GM12878 (cell line): ENCODE measurements around the gene GALNT18.

Experiments used
- CHD4 ChIP-seq: fragments of 200-600 bp; sonication (generic); IDR thresholded peaks from 2 replicates; pipeline ENCODE4 v1.6.1; 2016; ENCODE audit warnings: mild to moderate bottlenecking
- CREB1 ChIP-seq: IDR thresholded peaks from 2 replicates; pipeline ENCODE4 v1.6.1; 2012; ENCODE audit warnings: low read depth, mild to moderate bottlenecking, inconsistent platforms
- CTCF ChIP-seq, 3 experiments: IDR thresholded peaks in 2 of 3; conservative IDR thresholded peaks in 1 of 3; 2 replicates each; pipeline ENCODE4 v1.5.1; 2011; ENCODE audit warnings: low read depth in 3 of 3, low read length in 3 of 3, mild to moderate bottlenecking in 3 of 3, control low read depth in 2 of 3, moderate library complexity in 2 of 3, inconsistent platforms in 1 of 3, mixed read lengths in 1 of 3; ENCODE audit not compliant: control insufficient read depth in 2 of 3, insufficient read depth in 1 of 3; ENCODE audit errors: extremely low read depth in 1 of 3
- EZH2 ChIP-seq: IDR thresholded peaks from 2 replicates; pipeline ENCODE4 v1.6.1; 2012; ENCODE audit warnings: low read depth, mild to moderate bottlenecking, control low read depth, inconsistent platforms, low read length, borderline replicate concordance; ENCODE audit not compliant: control insufficient read depth
- HSF1 ChIP-seq: fragments of 150-350 bp; IDR thresholded peaks from 2 replicates; pipeline ENCODE4 v1.6.1; 2014; ENCODE audit warnings: mild to moderate bottlenecking, low read depth, low read length
- JUND ChIP-seq: IDR thresholded peaks from 2 replicates; pipeline ENCODE4 v1.6.1; 2012; ENCODE audit warnings: low read depth, mild to moderate bottlenecking, low read length, improper control_type of control experiment, moderate library complexity
- MTA3 ChIP-seq: IDR thresholded peaks from 2 replicates; pipeline ENCODE4 v1.6.1; 2012; ENCODE audit warnings: low read length, inconsistent platforms, borderline replicate concordance
- POLR2AphosphoS2 ChIP-seq: IDR thresholded peaks from 2 replicates; pipeline ENCODE4 v1.6.1; 2011; ENCODE audit warnings: low read depth, mild to moderate bottlenecking, low read length, improper control_type of control experiment, moderate library complexity
- POLR2AphosphoS5 ChIP-seq: IDR thresholded peaks from 2 replicates; pipeline ENCODE4 v1.6.1; 2011; ENCODE audit warnings: mild to moderate bottlenecking, low read length, inconsistent platforms
- RAD21 ChIP-seq: IDR thresholded peaks from 2 replicates; pipeline ENCODE4 v1.6.1; 2011; ENCODE audit warnings: mild to moderate bottlenecking, low read depth, low read length, moderate library complexity; ENCODE audit not compliant: insufficient read depth
- RB1 ChIP-seq: fragments of 450-650 bp; formaldehyde crosslinking; IDR thresholded peaks from 2 replicates; pipeline ENCODE4 v1.6.1; 2017; ENCODE audit warnings: mild to moderate bottlenecking, borderline replicate concordance
- SP1 ChIP-seq: IDR thresholded peaks from one replicate; pipeline ENCODE4 v1.6.1; 2011; ENCODE audit warnings: low read depth, low read length
- TAF1 ChIP-seq: IDR thresholded peaks from 2 replicates; pipeline ENCODE4 v1.6.1; 2011; ENCODE audit warnings: mild to moderate bottlenecking, low read depth, low read length, borderline replicate concordance

GRCh38 chr11:11512502-11512901 is 109.3 kb downstream of the GALNT18 start:
- no peak for TF ChIP-seq CREB1
- TF ChIP-seq JUND: no peak
- TF ChIP-seq EZH2: no peak
- no peak for TF ChIP-seq TAF1
- no peak for TF ChIP-seq CTCF (IDR thresholded peaks at IDR 0.05 in 2 of 3, conservative IDR thresholded peaks at IDR 0.05 in 1 of 3; ENCODE audit: control insufficient read depth in 2 of 3, extremely low read depth in 1 of 3, insufficient read depth in 1 of 3, low read depth in 3 of 3, low read length in 3 of 3)
- TF ChIP-seq SP1: no peak
- TF ChIP-seq POLR2AphosphoS2: no peak
- no peak for TF ChIP-seq MTA3
- no peak for TF ChIP-seq HSF1
- TF ChIP-seq RAD21: no peak
- TF ChIP-seq POLR2AphosphoS5: no peak
- TF ChIP-seq RB1: no peak
- TF ChIP-seq CHD4: no peak
